Fibroblast of mammary gland (primary cell): ENCODE results near the gene PSME2.
A peak's percentile ranks its signal among the peaks of the same experiment; 100 is the strongest.

ENCODE experiments used
- DNase-seq: peaks from one replicate; pipeline ENCODE4 v3.0.0-alpha.2; 2010; ENCODE audit warnings: low read depth
- H3K4me3 ChIP-seq: 2 replicates; pipeline ENCODE4 v1.5.1; 2011; ENCODE audit warnings: low read depth, mild to moderate bottlenecking, low read length, moderate library complexity; ENCODE audit not compliant: control insufficient read depth
- TF ChIP-seq, protein P1 (sequence below): conservative IDR thresholded peaks from 2 replicates; pipeline ENCODE4 v1.5.1; 2011; ENCODE audit warnings: low read depth, low read length, inconsistent platforms; ENCODE audit not compliant: control insufficient read depth, insufficient read depth

The PSME2 gene

DNA sequence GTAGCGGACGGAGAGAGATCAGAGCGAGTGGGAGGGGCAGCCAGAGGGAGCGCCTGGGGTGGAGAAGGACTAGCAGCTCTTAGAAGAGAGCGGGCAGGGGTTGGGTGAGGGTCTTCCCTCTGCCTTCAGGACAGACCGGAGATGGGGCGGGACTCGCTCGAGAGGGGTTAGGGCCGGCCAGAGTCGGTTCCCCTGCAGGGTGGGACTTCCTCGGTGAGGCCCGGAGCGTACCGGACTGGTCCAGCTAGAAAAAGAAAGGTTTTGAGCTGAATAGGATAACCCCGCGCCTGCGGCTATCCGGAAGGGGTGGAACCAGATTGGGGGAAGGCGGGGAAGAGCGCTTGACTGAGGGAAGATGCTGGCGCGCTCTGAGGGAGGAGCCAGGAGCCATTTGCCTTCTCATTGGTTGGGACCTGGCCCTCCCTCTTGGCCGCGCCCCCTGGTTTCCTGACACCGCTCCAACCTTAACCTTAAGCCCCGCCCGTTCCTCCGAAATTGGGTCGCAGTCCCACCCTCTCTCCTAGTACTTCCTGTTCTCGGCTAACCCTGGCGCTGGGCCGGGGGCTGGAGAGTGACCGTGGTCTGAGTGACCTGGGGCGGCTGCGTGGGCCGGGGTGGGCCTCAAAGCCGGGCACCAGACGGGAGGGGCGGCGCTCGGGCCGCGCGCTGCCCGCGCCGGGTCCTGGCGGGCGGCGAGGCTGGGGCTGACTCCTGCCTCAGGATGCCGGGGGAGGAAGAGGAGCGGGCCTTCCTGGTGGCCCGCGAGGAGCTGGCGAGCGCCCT is 759 bp upstream of the PSME2 start, which contains the start of gene RNF31:
TSS of gene RNF31 (plus strand) at position 521 of the 783 bp plus-strand sequence. CDS start at position 722, 201 bp downstream.
- H3K4me3 ChIP-seq, result peak within 1 kb of the TSS; percentile 73
- DNase-seq, result peak; percentile 98
- TF ChIP-seq, protein P1, sequence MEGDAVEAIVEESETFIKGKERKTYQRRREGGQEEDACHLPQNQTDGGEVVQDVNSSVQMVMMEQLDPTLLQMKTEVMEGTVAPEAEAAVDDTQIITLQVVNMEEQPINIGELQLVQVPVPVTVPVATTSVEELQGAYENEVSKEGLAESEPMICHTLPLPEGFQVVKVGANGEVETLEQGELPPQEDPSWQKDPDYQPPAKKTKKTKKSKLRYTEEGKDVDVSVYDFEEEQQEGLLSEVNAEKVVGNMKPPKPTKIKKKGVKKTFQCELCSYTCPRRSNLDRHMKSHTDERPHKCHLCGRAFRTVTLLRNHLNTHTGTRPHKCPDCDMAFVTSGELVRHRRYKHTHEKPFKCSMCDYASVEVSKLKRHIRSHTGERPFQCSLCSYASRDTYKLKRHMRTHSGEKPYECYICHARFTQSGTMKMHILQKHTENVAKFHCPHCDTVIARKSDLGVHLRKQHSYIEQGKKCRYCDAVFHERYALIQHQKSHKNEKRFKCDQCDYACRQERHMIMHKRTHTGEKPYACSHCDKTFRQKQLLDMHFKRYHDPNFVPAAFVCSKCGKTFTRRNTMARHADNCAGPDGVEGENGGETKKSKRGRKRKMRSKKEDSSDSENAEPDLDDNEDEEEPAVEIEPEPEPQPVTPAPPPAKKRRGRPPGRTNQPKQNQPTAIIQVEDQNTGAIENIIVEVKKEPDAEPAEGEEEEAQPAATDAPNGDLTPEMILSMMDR, result no peak

DNA sequence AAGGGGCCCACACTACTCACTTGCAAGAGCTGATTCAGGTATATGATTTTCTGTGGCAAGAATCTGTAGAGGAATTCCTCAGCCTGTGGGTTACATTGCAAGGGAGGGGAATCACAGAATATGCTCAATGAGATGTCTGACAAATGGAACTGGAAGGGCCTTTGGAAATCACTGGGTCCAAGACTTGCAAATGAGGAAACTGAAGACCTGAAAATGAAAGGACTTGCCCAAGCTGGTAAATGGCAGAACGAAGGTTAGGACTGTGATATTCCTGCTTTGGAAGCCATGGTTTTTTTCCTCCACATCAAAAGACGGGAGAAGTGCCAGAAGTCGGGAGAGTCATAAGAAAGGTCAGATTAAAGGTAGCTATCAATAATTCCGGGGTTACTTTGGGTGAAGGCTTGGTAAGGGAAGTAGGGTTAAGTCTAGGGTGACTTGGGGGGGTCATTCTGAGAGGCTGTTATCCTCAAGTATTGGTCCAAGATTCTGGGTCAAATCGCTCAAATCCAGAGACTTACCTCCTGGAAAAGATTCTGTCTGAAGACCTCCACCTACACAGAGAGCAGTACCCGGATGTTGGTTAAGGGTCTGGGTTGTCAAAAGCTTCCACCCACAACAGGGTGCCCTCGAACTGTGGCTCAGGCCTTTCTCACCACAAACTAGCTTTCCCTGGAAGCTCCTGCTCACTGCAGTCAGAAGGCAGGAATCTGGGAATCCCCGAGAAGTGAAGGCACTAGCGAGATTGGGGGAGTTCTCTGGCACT is 539 bp downstream of the PSME2 start:
- H3K4me3 ChIP-seq, result peak overlapping the region; percentile 73
- TF ChIP-seq, protein P1, result no peak
- DNase-seq, result no peak

DNA sequence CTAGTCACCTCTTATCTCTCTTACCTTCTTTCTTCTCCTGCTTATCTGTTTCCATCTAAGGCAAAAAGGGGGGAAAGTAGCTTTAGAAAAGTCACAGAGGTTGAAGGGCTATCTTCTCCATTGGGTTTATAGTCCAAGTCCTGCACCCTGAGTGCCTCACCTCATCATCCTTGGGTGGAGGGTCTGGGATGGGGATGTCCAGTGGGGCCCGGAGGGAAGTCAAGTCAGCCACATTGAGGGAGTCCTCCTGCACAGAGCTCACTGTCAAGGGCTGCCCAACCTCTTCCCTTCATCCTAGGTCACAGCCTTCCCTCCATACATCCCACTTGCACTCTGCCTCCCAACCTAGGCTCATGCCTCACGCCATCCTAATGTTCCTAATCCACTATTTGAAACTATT is 1.2 kb downstream of the PSME2 start:
- no peak for DNase-seq
- peak overlapping the region; percentile 73 for H3K4me3 ChIP-seq

DNA sequence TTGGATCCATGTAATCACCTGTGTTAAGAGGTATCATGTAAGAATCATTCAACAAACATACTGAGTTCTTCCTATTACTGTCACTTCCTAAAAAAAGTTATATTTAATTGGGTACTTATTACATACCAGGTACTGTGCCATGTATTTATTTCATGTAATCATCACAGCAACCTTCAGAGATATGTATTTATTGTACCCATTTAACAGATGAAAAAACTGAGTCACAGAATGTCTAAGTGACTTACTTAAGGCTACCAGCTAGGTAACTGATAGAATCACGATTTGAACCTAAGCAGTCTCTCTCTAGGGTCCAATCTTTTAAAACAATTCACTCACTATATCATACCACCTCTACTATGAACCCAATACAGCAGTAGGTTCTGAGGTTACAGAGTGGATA is 2.0 kb downstream of the PSME2 start:
- H3K4me3 ChIP-seq, result no peak overlapping the region
- TF ChIP-seq, protein P1, result no peak

More for the DNA sequence above, 1.2 kb downstream of the PSME2 start:
- TF ChIP-seq, protein P1, result no peak

DNA sequence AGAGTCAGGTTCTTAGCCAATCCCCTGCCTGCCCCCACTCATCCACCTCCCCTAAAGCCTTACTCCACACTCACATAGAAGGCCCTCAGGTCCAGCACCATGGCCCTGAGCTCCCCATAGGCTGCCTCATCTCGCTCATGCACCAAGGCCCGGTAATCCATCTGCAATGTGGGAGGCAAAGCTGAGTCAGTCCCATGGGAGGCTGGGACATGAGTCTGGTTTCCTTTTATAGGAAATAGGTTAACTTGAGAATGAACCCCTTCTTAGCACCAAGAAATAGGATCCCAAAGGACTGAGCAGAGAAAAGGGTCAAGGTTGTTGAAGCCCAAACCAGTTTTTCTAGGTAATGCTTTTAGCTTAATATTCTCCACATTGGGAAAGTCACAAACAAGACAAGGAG is 2.9 kb downstream of the PSME2 start:
- H3K4me3 ChIP-seq, result no peak overlapping the region
- DNase-seq, result peak; percentile 83
- TF ChIP-seq, protein P1, result no peak

More for the DNA sequence above, 2.0 kb downstream of the PSME2 start:
- no peak for DNase-seq

DNA sequence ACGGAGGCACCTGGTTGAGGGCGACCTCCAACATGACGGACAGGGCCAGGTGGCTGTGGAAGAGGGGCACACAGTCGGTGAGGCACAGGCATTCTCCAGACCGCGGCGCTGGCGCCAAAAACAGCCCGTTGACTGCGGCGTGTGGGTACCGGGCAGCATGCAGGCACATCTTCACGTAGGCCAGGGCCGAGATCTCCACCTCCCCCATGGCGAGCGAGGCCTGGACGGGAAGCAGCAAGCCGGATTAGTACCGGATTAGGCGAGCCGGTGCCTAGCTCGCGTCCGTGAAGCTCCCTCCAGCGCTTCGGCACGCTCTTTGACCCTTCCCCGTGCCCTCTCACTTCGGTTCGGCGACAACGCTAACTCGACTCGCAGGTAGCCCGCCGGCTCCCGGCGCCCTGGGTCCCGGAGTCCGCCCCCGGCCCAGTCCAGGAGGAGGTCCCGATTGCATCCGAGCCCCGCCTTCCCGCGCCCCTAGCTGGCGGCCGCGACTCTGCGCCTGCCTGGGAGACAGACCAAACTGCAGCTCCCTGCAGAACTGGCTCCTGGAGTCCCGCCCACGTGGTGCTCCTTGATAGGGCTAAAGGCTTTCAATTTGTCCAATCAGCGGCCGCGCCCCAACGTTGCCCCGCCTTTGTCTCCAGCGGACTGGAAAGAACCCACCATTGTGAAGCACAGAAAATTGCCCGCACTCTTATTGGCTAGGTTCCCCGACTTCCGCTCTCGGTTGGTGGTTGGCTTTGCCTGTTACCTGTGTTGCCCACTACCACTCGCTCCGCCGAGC is 5.1 kb downstream of the PSME2 start, which contains the start of gene EMC9:
TSS of gene EMC9 (minus strand) at position 495 of the 784 bp plus-strand sequence. CDS start at position 208, 287 bp downstream.
- TF ChIP-seq, protein P1, result peak; percentile 32
- peak; percentile 98 for DNase-seq
- H3K4me3 ChIP-seq, result peak within 1 kb of the TSS; percentile 86
